Caco-2 (cell line): ENCODE measurements around the gene MYF5. TPM values are rescaled to one million over a fixed set of nuclear protein-coding genes. Genes with fewer than 3 reads are reported as not detected.

Experiments
- BruUV-seq: library from RNA; stranded (reverse); fragments of 400-500 nt; replicated peaks from 2 replicates; lab custom pipeline; 2021; lab: Mats Ljungman, UMichigan
- CTCF ChIA-PET: fragments of 300-600 bp; sonication (Branson Sonifier 250); formaldehyde crosslinking; loops from one replicate; lab custom pipeline; 2022; ENCODE audit warnings: antibody characterized with exemption; lab: Charles Lee
- POLR2A ChIA-PET: fragments of 300-600 bp; sonication (Branson Sonifier 250); formaldehyde crosslinking; loops from one replicate; lab custom pipeline; 2022; ENCODE audit warnings: antibody characterized with exemption; lab: Charles Lee
- DNase-seq, 2 experiments: peaks; one replicate each; pipeline versions ENCODE4 v3.0.0 to v3.0.0-alpha.2; 2020 to 2022
- H3K27me3 ChIP-seq: replicated peaks from 2 replicates; pipeline ENCODE4 v1.6.0; 2011; ENCODE audit warnings: low read length; ENCODE audit not compliant: control insufficient read depth, insufficient read depth
- H3K36me3 ChIP-seq: 2 replicates; pipeline ENCODE4 v1.5.1; 2011; ENCODE audit warnings: low read length; ENCODE audit not compliant: control insufficient read depth, insufficient read depth
- H3K4me1 ChIP-seq: fragments of 250-450 bp; sonication (Bioruptor Pico); 2 replicates; pipeline ENCODE4 v1.5.1; 2020; ENCODE audit warnings: mild to moderate bottlenecking
- H3K4me3 ChIP-seq: 2 replicates; pipeline ENCODE4 v1.5.1; 2011; ENCODE audit warnings: low read depth, mild to moderate bottlenecking, control low read depth, low read length
- H3K9me3 ChIP-seq: fragments of 250-450 bp; sonication (Bioruptor Pico); 2 replicates; pipeline ENCODE4 v1.5.1; 2020; ENCODE audit warnings: mild to moderate bottlenecking, moderate library complexity
- H3K27ac Mint-ChIP-seq: one replicate; pipeline ENCODE4 v1.8.0; 2022; ENCODE audit warnings: mixed read lengths; ENCODE audit not compliant: unreplicated experiment
- H3K27me3 Mint-ChIP-seq: one replicate; pipeline ENCODE4 v1.8.0; 2022; ENCODE audit warnings: mixed read lengths; ENCODE audit not compliant: insufficient read depth, unreplicated experiment
- H3K36me3 Mint-ChIP-seq: one replicate; pipeline ENCODE4 v1.8.0; 2022; ENCODE audit warnings: mild to moderate bottlenecking, mixed read lengths; ENCODE audit not compliant: insufficient read depth, unreplicated experiment
- H3K4me1 Mint-ChIP-seq: one replicate; pipeline ENCODE4 v1.8.0; 2022; ENCODE audit warnings: low read depth, mixed read lengths; ENCODE audit not compliant: unreplicated experiment
- H3K4me3 Mint-ChIP-seq: one replicate; pipeline ENCODE4 v1.8.0; 2022; ENCODE audit warnings: mild to moderate bottlenecking, moderate library complexity, mixed read lengths; ENCODE audit not compliant: unreplicated experiment
- H3K9me3 Mint-ChIP-seq: one replicate; pipeline ENCODE4 v1.8.0; 2022; ENCODE audit warnings: mixed read lengths; ENCODE audit not compliant: unreplicated experiment
- intact Hi-C: fragments of 100-400 bp; cut with micrococcal nuclease; formaldehyde crosslinking; loops from one replicate; pipeline ENCODE4 v1.10.0; 2022; ENCODE audit not compliant: unreplicated experiment
- total RNA-seq: library from RNA; stranded (reverse); gene quantifications from 2 replicates; pipeline ENCODE4 v1.2.3, GENCODE V29; 2022
- TF ChIP-seq, protein P1 (sequence below), 2 experiments: fragments of 200-600 bp in 1 of 2; IDR thresholded peaks; 1 replicate in 1 of 2; 2 replicates in 1 of 2; pipeline versions ENCODE4 v1.5.1 to v1.8.0; 2011 to 2022; ENCODE audit warnings: antibody characterized with exemption in 1 of 2, control low read depth in 1 of 2, inconsistent platforms in 1 of 2, low read depth in 1 of 2, low read length in 1 of 2, mild to moderate bottlenecking in 1 of 2, moderate library complexity in 1 of 2; ENCODE audit not compliant: insufficient read depth in 1 of 2, severe bottlenecking in 1 of 2, unreplicated experiment in 1 of 2

MYF5 gene
- total RNA-seq, 1 experiment from 2014 or later: not detected

DNA sequence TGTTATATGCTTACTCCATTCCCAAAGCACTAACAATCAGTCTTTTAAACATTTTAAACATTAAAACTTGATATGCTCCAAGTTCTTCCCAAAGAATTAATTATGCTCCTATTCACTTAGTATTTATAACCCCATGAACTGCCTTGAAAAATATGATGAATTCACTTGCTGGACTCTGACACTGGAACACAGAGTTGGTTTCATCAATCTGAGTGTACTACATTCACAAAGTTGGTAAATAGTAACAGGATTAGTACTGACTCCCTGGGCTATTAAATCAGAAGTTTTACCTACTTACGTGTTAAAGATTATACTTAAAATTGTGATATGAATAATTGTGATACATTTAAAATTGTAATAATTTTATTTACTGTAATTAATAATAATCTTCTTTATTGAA is 26.6 kb upstream of the MYF5 start:
- no peaks in the 10 kb centered on the region for H3K36me3 ChIP-seq
- TF ChIP-seq, protein P1, sequence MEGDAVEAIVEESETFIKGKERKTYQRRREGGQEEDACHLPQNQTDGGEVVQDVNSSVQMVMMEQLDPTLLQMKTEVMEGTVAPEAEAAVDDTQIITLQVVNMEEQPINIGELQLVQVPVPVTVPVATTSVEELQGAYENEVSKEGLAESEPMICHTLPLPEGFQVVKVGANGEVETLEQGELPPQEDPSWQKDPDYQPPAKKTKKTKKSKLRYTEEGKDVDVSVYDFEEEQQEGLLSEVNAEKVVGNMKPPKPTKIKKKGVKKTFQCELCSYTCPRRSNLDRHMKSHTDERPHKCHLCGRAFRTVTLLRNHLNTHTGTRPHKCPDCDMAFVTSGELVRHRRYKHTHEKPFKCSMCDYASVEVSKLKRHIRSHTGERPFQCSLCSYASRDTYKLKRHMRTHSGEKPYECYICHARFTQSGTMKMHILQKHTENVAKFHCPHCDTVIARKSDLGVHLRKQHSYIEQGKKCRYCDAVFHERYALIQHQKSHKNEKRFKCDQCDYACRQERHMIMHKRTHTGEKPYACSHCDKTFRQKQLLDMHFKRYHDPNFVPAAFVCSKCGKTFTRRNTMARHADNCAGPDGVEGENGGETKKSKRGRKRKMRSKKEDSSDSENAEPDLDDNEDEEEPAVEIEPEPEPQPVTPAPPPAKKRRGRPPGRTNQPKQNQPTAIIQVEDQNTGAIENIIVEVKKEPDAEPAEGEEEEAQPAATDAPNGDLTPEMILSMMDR (IDR thresholded peaks at IDR 0.05; ENCODE audit: insufficient read depth in 1 of 2, low read depth in 1 of 2, low read length in 1 of 2, severe bottlenecking in 1 of 2, unreplicated experiment in 1 of 2): no peak

GRCh38 chr12:80690513-80690912 is 26.2 kb upstream of the MYF5 start:
- H3K27me3 Mint-ChIP-seq: no peaks in the 10 kb centered on the region
- Histone ChIP-seq H3K4me3 (no peak overlapping the region), H3K27me3 (no peaks in the 10 kb centered on the region), H3K36me3 (no peaks in the 10 kb centered on the region), H3K4me1 (no peaks in the 10 kb centered on the region), H3K9me3 (no peaks in the 10 kb centered on the region)
- no peak overlapping the region for H3K4me3 Mint-ChIP-seq
- no TSS peak for BruUV-seq
- DNase-seq: no peak
- no peaks in the 10 kb centered on the region for H3K36me3 Mint-ChIP-seq
- H3K27ac Mint-ChIP-seq: no peak overlapping the region
- ChIA-PET POLR2A (no interaction called here), CTCF (no interaction called here)
- intact Hi-C loops: no loop called here
- H3K4me1 Mint-ChIP-seq: no peaks in the 10 kb centered on the region
- H3K9me3 Mint-ChIP-seq: no peaks in the 10 kb centered on the region
- TF ChIP-seq, protein P1 (IDR thresholded peaks at IDR 0.05; ENCODE audit: insufficient read depth in 1 of 2, low read depth in 1 of 2, low read length in 1 of 2, severe bottlenecking in 1 of 2, unreplicated experiment in 1 of 2): no peak

More for the DNA sequence above, 26.6 kb upstream of the MYF5 start:
- Mint-ChIP-seq H3K36me3 (no peaks in the 10 kb centered on the region), H3K27me3 (no peaks in the 10 kb centered on the region), H3K27ac (no peak overlapping the region), H3K4me3 (no peak overlapping the region), H3K9me3 (no peaks in the 10 kb centered on the region), H3K4me1 (no peaks in the 10 kb centered on the region)
- no peak for DNase-seq
- intact Hi-C loops: no loop called here
- H3K4me1 ChIP-seq: no peaks in the 10 kb centered on the region
- POLR2A ChIA-PET: no interaction called here
- no peak overlapping the region for H3K4me3 ChIP-seq
- CTCF ChIA-PET: no interaction called here
- H3K27me3 ChIP-seq: no peaks in the 10 kb centered on the region
- BruUV-seq: no TSS peak
- H3K9me3 ChIP-seq: no peaks in the 10 kb centered on the region

GRCh38 chr12:80692114-80692513 is 24.6 kb upstream of the MYF5 start:
- ChIA-PET CTCF (no interaction called here), POLR2A (interaction anchor here (0.6 kb wide), 1 partner anchor 325 kb away, joined by 4 read pairs; no protein-coding TSS in a partner anchor)
- no TSS peak for BruUV-seq

More at GRCh38 chr12:80692114-80692513, 24.6 kb upstream of the MYF5 start:
- H3K4me3 Mint-ChIP-seq: no peak overlapping the region
- no peaks in the 10 kb centered on the region for H3K27me3 Mint-ChIP-seq
- no peak for DNase-seq
- H3K36me3 ChIP-seq: no peaks in the 10 kb centered on the region
- H3K36me3 Mint-ChIP-seq: no peaks in the 10 kb centered on the region
- TF ChIP-seq, protein P1 (IDR thresholded peaks at IDR 0.05; ENCODE audit: insufficient read depth in 1 of 2, low read depth in 1 of 2, low read length in 1 of 2, severe bottlenecking in 1 of 2, unreplicated experiment in 1 of 2): no peak
- no peaks in the 10 kb centered on the region for H3K9me3 ChIP-seq
- no peaks in the 10 kb centered on the region for H3K9me3 Mint-ChIP-seq
- no peak overlapping the region for H3K4me3 ChIP-seq
- no peak overlapping the region for H3K27ac Mint-ChIP-seq
- intact Hi-C loops: no loop called here
- no peaks in the 10 kb centered on the region for H3K4me1 ChIP-seq
- H3K27me3 ChIP-seq: no peaks in the 10 kb centered on the region
- H3K4me1 Mint-ChIP-seq: no peaks in the 10 kb centered on the region
